Common myeloid progenitor, CD34-positive (primary cell): ENCODE results near the gene PRKN.

ENCODE experiments used
- CTCF ChIA-PET: fragments of 350-600 bp; sonication (Branson Sonifier 250); formaldehyde crosslinking; loops from one replicate; lab custom pipeline; 2021; ENCODE audit warnings: antibody characterized with exemption; lab: Charles Lee
- POLR2A ChIA-PET: fragments of 350-600 bp; sonication (Branson Sonifier 250); formaldehyde crosslinking; loops from one replicate; lab custom pipeline; 2021; ENCODE audit warnings: antibody characterized with exemption; lab: Charles Lee
- DNase-seq, 3 donors: peaks; one replicate each; pipeline versions ENCODE4 v3.0.0 to v3.0.0-alpha.2; 2013
- H3K27ac ChIP-seq, 2 experiments: 1 replicate in 1 of 2; 2 replicates in 1 of 2; pipeline ENCODE4 v1.7.0; 2013; ENCODE audit warnings: inconsistent platforms in 2 of 2, low read length in 2 of 2, mild to moderate bottlenecking in 2 of 2, low read depth in 1 of 2, moderate library complexity in 1 of 2; ENCODE audit not compliant: severe bottlenecking in 2 of 2, insufficient read depth in 1 of 2, poor library complexity in 1 of 2
- H3K27me3 ChIP-seq, 5 experiments: replicated peaks in 2 of 5; 1 replicate in 3 of 5; 2 replicates in 2 of 5; pipeline versions ENCODE4 v1.6.1 to v1.7.0; 2013; ENCODE audit warnings: low read length in 4 of 5, mild to moderate bottlenecking in 2 of 5, moderate library complexity in 2 of 5, inconsistent platforms in 1 of 5; ENCODE audit not compliant: insufficient read depth in 5 of 5, control insufficient read depth in 4 of 5
- H3K36me3 ChIP-seq, 4 experiments: 1 replicate in 2 of 4; 2 replicates in 2 of 4; pipeline versions ENCODE4 v1.6.1 to v1.7.0; 2013; ENCODE audit warnings: low read length in 3 of 4, control low read depth in 1 of 4, mild to moderate bottlenecking in 1 of 4; ENCODE audit not compliant: control insufficient read depth in 4 of 4, insufficient read depth in 4 of 4
- H3K4me1 ChIP-seq, 4 experiments: 1 replicate in 3 of 4; 2 replicates in 1 of 4; pipeline versions ENCODE4 v1.6.1 to v1.7.1; 2013; ENCODE audit warnings: low read length in 3 of 4, mild to moderate bottlenecking in 3 of 4, control low read depth in 1 of 4, inconsistent platforms in 1 of 4, moderate library complexity in 1 of 4; ENCODE audit not compliant: control insufficient read depth in 4 of 4, insufficient read depth in 4 of 4; ENCODE audit errors: control extremely low read depth in 1 of 4
- H3K4me3 ChIP-seq, 7 experiments: 1 replicate in 4 of 7; 2 replicates in 3 of 7; pipeline versions ENCODE4 v1.5.1 to v1.7.0; 2013; ENCODE audit warnings: mild to moderate bottlenecking in 7 of 7, low read length in 6 of 7, moderate library complexity in 6 of 7, inconsistent platforms in 2 of 7, low read depth in 2 of 7, control low read depth in 1 of 7; ENCODE audit not compliant: insufficient read depth in 4 of 7, control insufficient read depth in 1 of 7; ENCODE audit errors: extremely low read depth in 1 of 7
- H3K9me3 ChIP-seq, 5 experiments: 1 replicate in 4 of 5; 2 replicates in 1 of 5; pipeline versions ENCODE4 v1.6.1 to v1.7.1; 2013; ENCODE audit warnings: low read length in 4 of 5, mild to moderate bottlenecking in 2 of 5, inconsistent platforms in 1 of 5, low read depth in 1 of 5, moderate library complexity in 1 of 5; ENCODE audit not compliant: control insufficient read depth in 4 of 5, insufficient read depth in 2 of 5; ENCODE audit errors: control extremely low read depth in 1 of 5
- WGBS: methylation state at CpG from one replicate; pipeline ENCODE4 v1.1.5; 2013; ENCODE audit not compliant: insufficient coverage; 5-methylcytosine and 5-hydroxymethylcytosine counted together

The PRKN gene

GRCh38 chr6:162178266-162178665 lies 549.3 kb downstream of the PRKN start:
- Histone ChIP-seq H3K27ac (no peak overlapping the region), H3K4me1 (peaks cover 10 to 32% (median 24%) of the 10 kb centered on the region in 4 experiments), H3K9me3 (no peaks in the 10 kb centered on the region), H3K27me3 (no peaks in the 10 kb centered on the region), H3K4me3 (no peak overlapping the region), H3K36me3 (no peaks in the 10 kb centered on the region)
- ChIA-PET CTCF (interaction anchor here (1.4 kb wide), 1 partner anchor 12 kb away, joined by 3 read pairs; no protein-coding TSS in a partner anchor), POLR2A (no interaction called here)
- 100% methylated on average over 1 of the region's 3 CpGs for WGBS
- no peak for DNase-seq

GRCh38 chr6:162177746-162178145 lies 549.8 kb downstream of the PRKN start:
- CTCF ChIA-PET = interaction anchor here (1.4 kb wide), 1 partner anchor 13 kb away, joined by 3 read pairs; no protein-coding TSS in a partner anchor
- Histone ChIP-seq H3K36me3 (no peaks in the 10 kb centered on the region), H3K4me3 (no peak overlapping the region), H3K27me3 (no peaks in the 10 kb centered on the region), H3K9me3 (no peaks in the 10 kb centered on the region), H3K4me1 (peaks cover 10 to 38% (median 24%) of the 10 kb centered on the region in 4 experiments), H3K27ac (no peak overlapping the region)
- no peak for DNase-seq
- WGBS = 79% methylated on average over 3 of the region's 4 CpGs
- POLR2A ChIA-PET = no interaction called here

GRCh38 chr6:162173466-162173865 lies 554.1 kb downstream of the PRKN start:
- Histone ChIP-seq H3K4me1 (peaks cover 0 to 25% (median 2%) of the 10 kb centered on the region in 4 experiments), H3K4me3 (no peak overlapping the region), H3K9me3 (no peaks in the 10 kb centered on the region), H3K36me3 (no peaks in the 10 kb centered on the region), H3K27me3 (no peaks in the 10 kb centered on the region), H3K27ac (no peak overlapping the region)
- POLR2A ChIA-PET = interaction anchor here (0.6 kb wide), 1 partner anchor 554 kb away, joined by 4 read pairs; no protein-coding TSS in a partner anchor
- no CpG with 5 or more reads among the region's 1 CpG for WGBS
- CTCF ChIA-PET = no interaction called here
- peak in 2 of 3 donors; percentile 31 to 50 for DNase-seq

- CTCF ChIA-PET = no interaction called here
- 100% methylated on average over 1 of the region's 9 CpGs for WGBS
- DNase-seq = no peak
- no peaks in the 10 kb centered on the region for H3K9me3 ChIP-seq
- H3K4me3 ChIP-seq = no peak overlapping the region
- no peak overlapping the region for H3K27ac ChIP-seq
- H3K36me3 ChIP-seq = no peaks in the 10 kb centered on the region
- H3K27me3 ChIP-seq = no peaks in the 10 kb centered on the region
- POLR2A ChIA-PET = no interaction called here
- peaks cover 0 to 7% (median 1%) of the 10 kb centered on the region in 4 experiments for H3K4me1 ChIP-seq
Measured at GRCh38 chr6:162165479-162165878, 562.1 kb downstream of the PRKN start.

- H3K4me3 ChIP-seq = no peak overlapping the region
- no peak overlapping the region for H3K27ac ChIP-seq
- DNase-seq = peak in 2 of 3 donors; percentile 26 to 34
- ChIA-PET CTCF (no interaction called here), POLR2A (no interaction called here)
- peaks cover 0 to 12% (median 0%) of the 10 kb centered on the region in 4 experiments for H3K4me1 ChIP-seq
- no peaks in the 10 kb centered on the region for H3K27me3 ChIP-seq
- WGBS = 70% methylated on average over 2 of the region's 3 CpGs
- H3K9me3 ChIP-seq = peaks cover 0 to 7% (median 0%) of the 10 kb centered on the region in 5 experiments
- H3K36me3 ChIP-seq = no peaks in the 10 kb centered on the region
Measured at GRCh38 chr6:162157167-162157870, 570.2 kb downstream of the PRKN start.

GRCh38 chr6:162156146-162156545 lies 571.4 kb downstream of the PRKN start:
- DNase-seq = no peak
- POLR2A ChIA-PET = no interaction called here
- Histone ChIP-seq H3K27me3 (no peaks in the 10 kb centered on the region), H3K4me1 (peaks cover 0 to 21% (median 3%) of the 10 kb centered on the region in 4 experiments), H3K4me3 (no peak overlapping the region), H3K9me3 (peaks cover 0 to 7% (median 0%) of the 10 kb centered on the region in 5 experiments), H3K36me3 (no peaks in the 10 kb centered on the region), H3K27ac (no peak overlapping the region)
- WGBS = 88% methylated on average over 2 of the region's 2 CpGs
- CTCF ChIA-PET = no interaction called here

GRCh38 chr6:162154930-162155329 lies 572.6 kb downstream of the PRKN start:
- Histone ChIP-seq H3K27ac (no peak overlapping the region), H3K4me3 (no peak overlapping the region), H3K27me3 (no peaks in the 10 kb centered on the region), H3K36me3 (no peaks in the 10 kb centered on the region), H3K9me3 (peaks cover 0 to 7% (median 0%) of the 10 kb centered on the region in 5 experiments), H3K4me1 (peaks cover 0 to 31% (median 5%) of the 10 kb centered on the region in 4 experiments)
- ChIA-PET POLR2A (no interaction called here), CTCF (no interaction called here)
- no peak for DNase-seq
